ENCODE data around the gene S100A13. TPM values are rescaled to one million over a fixed set of nuclear protein-coding genes. Genes with fewer than 3 reads are reported as not detected.
"Not testable (repeated sequence)": the region's sequence is repeated elsewhere in the genome, so short reads cannot be mapped to it uniquely, and the experiment has no call there.

The S100A13 gene
- total RNA-seq, result 10 to 100 TPM in 1 of 2 donors, 1 to 10 TPM in 1; 5.0 to 10.3 TPM

DNA sequence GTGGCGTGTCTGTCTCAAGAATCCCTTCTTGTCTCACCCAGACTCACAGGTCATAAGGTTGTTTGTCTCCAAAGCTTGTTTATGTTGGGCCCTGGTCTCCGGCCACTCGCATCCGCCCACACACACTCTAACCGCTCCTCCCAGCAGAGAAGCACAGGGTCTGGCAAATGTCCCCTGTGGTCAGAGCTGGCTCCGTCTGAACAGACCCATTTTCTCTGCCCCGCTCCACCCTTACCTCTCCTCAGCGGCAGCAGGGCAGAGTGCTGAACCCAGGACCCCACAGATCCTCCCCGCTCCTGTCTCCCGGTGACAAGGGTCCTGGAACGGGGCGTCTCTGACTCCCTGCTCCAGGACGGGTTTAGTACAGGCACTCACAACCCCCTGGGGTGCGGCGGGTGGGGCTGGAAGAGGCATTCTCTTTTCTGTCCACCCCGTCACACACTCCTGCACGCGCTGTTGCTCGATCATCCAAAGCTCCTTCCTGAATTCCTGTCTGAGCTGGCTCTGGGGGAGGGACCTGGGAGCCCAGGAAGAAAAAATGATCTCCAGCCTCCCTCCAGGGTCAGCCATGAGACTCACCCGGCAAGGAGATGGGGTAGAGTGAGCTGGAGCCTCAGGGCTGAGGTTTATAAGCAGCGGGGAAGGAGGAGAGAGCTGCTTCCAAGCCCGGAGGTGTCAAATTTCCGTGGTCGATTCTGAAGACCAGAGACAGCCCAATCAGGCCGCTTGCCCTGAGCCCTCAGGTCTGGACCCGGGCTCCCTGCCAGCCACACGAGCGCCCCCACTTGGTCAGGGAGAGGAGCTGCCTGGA lies at the start of gene S100A13:
TSS of gene S100A13 (minus strand) at position 602 of the 811 bp plus-strand sequence. CDS start 1,033 bp downstream, outside the sequence.
- Mint-ChIP-seq H3K27me3 (peaks cover 0 to 8% of the 10 kb centered on the region in 2 donors), H3K4me1 (ENCODE audit: low read depth in 2 of 2) (peaks cover 0 to 11% of the 10 kb centered on the region in 2 donors), H3K4me3 (no peak within 1 kb of the TSS), H3K36me3 (no peaks in the 10 kb centered on the region), H3K27ac (no peak within 1 kb of the TSS), H3K9me3 (no peaks in the 10 kb centered on the region)
- peak; percentile 26 to 54 for ATAC-seq
- DNase-seq (ENCODE audit: low spot score), result no peak

DNA sequence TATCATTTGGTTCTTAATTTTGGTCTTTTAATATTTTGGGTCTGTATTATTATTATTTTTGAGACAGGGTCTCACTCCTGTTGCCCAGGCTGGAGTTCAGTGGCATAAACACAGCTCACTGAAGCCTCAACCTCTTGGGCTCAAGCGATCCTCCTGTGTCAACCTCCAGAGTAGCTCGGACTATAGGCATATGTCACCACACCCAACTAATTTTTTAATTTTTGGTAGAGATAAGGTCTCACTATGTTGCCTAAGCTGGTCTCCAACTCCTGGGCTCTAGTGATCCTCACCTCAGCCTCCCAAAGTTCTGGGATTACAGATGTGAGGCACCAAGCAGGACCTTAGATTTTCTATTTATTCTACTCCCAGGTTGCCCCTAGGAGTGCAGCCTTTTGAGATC lies 46.2 kb upstream of the S100A13 start:
- no peaks in the 10 kb centered on the region for H3K36me3 Mint-ChIP-seq
- ATAC-seq, result no peak
- H3K4me1 Mint-ChIP-seq (ENCODE audit: low read depth in 2 of 2), result peaks cover 12 to 29% of the 10 kb centered on the region in 2 donors
- DNase-seq (ENCODE audit: low spot score), result no peak
- H3K27me3 Mint-ChIP-seq, result peaks cover 15 to 17% of the 10 kb centered on the region in 2 donors
- H3K9me3 Mint-ChIP-seq, result no peaks in the 10 kb centered on the region
- peak overlapping the region in 1 of 2 donors; percentile 17 for H3K27ac Mint-ChIP-seq
- H3K4me3 Mint-ChIP-seq, result peak overlapping the region; percentile 36

DNA sequence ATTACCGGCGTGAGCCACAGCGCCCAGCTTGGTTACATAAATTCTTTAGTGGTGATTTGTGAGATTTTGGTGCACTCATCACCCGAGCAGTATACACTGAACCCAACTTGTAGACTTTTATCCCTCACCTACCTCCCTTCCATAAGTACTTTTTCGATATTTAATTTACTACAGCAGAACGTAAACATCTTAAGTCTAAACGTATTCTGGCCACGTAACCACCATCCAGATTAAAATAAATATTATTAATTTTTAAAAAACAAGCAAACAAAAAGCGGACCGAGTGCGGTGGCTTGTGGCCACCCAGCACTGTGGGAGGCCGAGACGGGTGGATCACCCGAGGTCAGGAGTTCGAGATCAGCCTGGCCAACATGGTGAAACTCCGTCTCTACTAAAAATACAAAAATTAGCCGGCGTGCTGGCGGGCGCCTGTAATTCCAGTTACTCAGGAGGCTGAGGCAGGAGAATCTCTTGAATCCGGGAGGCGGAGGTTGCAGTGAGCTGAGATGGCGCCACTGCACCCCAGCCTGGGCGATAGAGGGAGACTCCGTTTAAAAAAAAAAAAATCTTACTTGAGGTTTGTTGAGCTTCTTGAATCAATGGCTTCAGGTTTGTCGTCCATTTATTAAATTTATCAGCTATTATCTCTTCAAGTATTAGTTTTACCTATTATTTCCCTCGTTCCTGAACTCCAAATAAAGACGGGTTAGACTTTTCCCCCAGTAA lies 44.5 kb upstream of the S100A13 start:
- DNase-seq (ENCODE audit: low spot score); H3K4me3 Mint-ChIP-seq; H3K27ac Mint-ChIP-seq; H3K9me3 Mint-ChIP-seq; H3K27me3 Mint-ChIP-seq: not testable (repeated sequence)
- Mint-ChIP-seq H3K36me3 (peaks cover 12% of the 10 kb centered on the region), H3K4me1 (ENCODE audit: low read depth in 2 of 2) (peaks cover 10 to 31% of the 10 kb centered on the region in 2 donors)
- peak; percentile 26 to 31 for ATAC-seq

DNA sequence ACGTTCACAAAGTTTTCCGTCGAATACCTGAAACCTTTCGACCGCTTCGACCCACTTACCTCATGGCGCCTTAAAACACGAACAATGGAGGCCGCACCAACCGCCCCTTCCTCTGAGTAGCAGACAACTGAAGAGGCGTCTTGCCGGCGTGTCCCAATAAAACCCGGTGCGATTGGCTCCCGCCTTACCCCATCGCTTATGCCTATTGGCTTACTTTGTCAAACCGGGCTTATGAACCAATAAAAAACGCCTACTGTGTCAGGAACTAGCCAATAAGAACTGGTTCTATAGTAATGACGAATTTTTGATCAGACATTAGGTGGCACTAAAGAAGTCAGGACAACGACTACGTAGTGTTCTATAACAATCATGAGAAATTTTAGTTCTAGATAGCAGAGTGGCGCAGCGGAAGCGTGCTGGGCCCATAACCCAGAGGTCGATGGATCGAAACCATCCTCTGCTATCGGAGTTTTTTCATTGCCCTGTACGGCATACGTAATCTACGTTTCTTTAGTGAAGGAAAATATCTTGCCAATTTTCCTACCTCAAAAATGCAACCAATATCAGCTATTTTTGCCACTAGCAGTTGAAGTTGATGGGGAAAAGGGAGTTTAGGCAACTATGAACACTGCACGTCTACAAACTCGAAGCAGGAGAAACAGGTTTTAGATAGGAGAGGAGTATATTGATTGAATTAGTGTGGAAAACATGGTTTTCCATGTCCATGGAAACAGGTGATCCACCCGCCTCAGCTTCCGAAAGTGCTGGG lies 43.7 kb upstream of the S100A13 start, which contains the start of gene ILF2:
TSS of gene ILF2 (minus strand) at position 135 of the 769 bp plus-strand sequence. CDS start at position 64, 71 bp downstream.
- ATAC-seq (peak; percentile 97), DNase-seq (ENCODE audit: low spot score) (peak; percentile 95)
- no peaks in the 10 kb centered on the region for H3K9me3 Mint-ChIP-seq
- no peaks in the 10 kb centered on the region for H3K27me3 Mint-ChIP-seq
- no peak within 1 kb of the TSS for H3K4me3 Mint-ChIP-seq
- H3K36me3 Mint-ChIP-seq, result peaks cover 12% of the 10 kb centered on the region
- peaks cover 10 to 31% of the 10 kb centered on the region in 2 donors for H3K4me1 Mint-ChIP-seq (ENCODE audit: low read depth in 2 of 2)
- no peak within 1 kb of the TSS for H3K27ac Mint-ChIP-seq

DNA sequence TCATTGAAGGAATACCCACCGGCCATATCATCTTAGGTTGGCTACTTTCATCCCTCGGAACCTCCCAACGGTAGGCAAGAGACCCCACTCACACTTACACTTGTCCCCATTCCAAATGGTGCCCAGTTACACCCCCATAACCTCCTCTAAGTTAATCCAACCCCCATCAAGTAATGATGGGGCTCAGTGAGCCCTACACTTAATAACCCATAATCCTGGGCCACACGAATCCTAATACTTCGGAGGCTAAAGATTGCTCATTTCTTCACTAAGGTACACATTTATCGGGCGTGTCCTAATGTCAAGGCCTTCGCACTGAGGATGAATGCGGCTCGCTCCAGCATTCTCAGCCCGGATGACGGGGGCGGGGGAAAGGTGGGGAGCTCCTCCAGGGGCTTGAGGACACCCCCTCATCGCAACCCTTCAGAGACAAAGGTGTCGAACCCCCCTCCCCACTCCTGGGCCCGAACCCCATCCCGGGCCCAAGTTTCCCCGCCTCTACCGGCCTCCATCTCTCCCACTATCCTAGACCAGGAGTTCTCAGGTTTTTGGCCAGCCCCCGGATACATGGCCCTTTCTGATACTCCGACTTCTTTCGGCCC lies 43.1 kb upstream of the S100A13 start:
- Mint-ChIP-seq H3K9me3 (no peaks in the 10 kb centered on the region), H3K36me3 (peaks cover 17% of the 10 kb centered on the region), H3K27me3 (no peaks in the 10 kb centered on the region), H3K4me3 (no peak overlapping the region), H3K27ac (no peak overlapping the region), H3K4me1 (ENCODE audit: low read depth in 2 of 2) (peaks cover 10 to 31% of the 10 kb centered on the region in 2 donors)
- ATAC-seq (peak in 1 of 2 donors; percentile 1), DNase-seq (ENCODE audit: low spot score) (no peak)

DNA sequence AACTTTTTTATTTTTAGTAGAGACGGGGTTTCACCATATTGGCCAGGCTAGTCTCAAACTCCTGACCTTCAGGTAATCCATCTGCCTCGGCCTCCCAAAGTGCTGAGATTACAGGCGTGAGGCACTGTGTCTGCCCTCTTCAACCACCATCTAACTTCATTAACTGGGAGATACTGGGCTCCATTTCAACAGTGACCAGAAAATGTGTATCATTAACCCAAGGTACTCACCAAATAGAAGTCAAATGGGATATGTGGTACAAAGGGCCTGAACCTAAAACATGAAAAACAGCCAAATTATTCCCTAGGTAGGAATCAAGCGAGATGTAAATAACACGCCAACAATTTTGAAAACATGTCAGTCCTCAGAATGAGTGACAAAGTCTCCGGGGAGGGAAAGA lies 42.3 kb upstream of the S100A13 start:
- Mint-ChIP-seq H3K9me3 (no peaks in the 10 kb centered on the region), H3K36me3 (peaks cover 24% of the 10 kb centered on the region), H3K27ac (no peak overlapping the region), H3K4me3 (no peak overlapping the region), H3K27me3 (no peaks in the 10 kb centered on the region), H3K4me1 (ENCODE audit: low read depth in 2 of 2) (peaks cover 10 to 31% of the 10 kb centered on the region in 2 donors)
- DNase-seq (ENCODE audit: low spot score) (no peak), ATAC-seq (no peak)

DNA sequence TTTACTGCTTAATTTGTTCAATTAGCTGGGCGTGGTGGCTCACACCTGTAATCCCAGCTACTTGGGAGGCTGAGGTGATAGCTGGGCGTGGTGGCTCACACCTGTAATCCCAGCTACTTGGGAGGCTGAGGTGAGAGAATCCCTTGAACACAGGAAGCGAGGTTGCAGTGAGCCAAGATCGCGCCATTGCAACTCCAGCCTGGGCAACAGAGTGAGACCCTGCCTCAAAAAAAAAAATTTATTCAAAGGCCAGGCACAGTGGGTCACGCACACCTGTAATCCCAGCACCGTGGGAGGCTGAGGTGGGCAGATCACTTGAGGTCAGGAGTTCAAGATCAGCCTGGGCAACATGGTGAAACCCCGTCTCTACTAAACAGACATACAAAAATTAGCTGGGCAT lies 41.4 kb upstream of the S100A13 start:
- DNase-seq (ENCODE audit: low spot score); ATAC-seq; H3K27me3 Mint-ChIP-seq; H3K9me3 Mint-ChIP-seq: not testable (repeated sequence)
- peaks cover 10 to 31% of the 10 kb centered on the region in 2 donors for H3K4me1 Mint-ChIP-seq (ENCODE audit: low read depth in 2 of 2)
- H3K27ac Mint-ChIP-seq, result peak overlapping the region; percentile 59 to 76
- H3K36me3 Mint-ChIP-seq, result peaks cover 31% of the 10 kb centered on the region
- H3K4me3 Mint-ChIP-seq, result peak overlapping the region; percentile 62

DNA sequence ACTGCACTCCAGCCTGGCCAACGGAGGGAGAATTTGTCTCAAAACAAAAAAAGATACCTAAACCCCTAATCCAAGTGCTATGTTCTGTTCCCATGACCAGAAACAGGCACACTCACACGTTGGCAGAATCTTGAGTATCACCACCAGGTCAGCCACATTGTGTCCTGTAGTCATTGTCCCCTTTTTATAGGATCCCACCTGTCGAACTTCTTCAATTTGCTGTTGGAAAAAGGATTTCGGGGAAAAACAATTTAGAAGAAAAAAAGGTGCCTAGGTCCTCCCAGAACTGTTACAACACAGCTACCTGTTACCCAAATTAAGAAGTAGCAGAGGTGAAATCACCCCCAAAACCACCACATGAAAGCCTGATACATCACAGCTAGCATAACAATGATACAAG lies 40.1 kb upstream of the S100A13 start:
- Mint-ChIP-seq H3K9me3 (no peaks in the 10 kb centered on the region), H3K36me3 (peaks cover 34% of the 10 kb centered on the region), H3K4me1 (ENCODE audit: low read depth in 2 of 2) (peaks cover 10 to 28% of the 10 kb centered on the region in 2 donors), H3K27me3 (no peaks in the 10 kb centered on the region), H3K4me3 (no peak overlapping the region), H3K27ac (peak overlapping the region in 1 of 2 donors; percentile 76)
- no peak for DNase-seq (ENCODE audit: low spot score)
- no peak for ATAC-seq

DNA sequence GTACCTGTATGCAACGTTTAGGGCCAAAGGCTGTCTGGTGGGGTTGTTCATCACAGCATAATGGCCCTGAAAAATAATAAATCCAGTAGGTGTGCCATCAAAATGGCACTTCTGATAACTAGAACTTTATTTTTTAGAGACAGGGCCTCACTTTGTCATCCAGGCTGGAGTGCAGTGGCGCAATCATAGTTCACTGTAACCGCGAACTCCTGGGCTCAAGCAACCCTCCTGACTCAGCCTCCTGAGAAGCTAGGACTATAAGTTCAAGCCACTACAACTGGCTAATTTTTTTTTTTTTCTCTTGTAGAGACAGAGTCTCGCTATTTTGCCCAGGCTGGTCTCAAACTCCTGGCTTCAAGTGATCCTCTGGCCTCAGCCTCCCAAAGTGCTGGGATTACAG lies 35.9 kb upstream of the S100A13 start:
- Mint-ChIP-seq H3K4me3 (no peak overlapping the region), H3K4me1 (ENCODE audit: low read depth in 2 of 2) (peaks cover 13 to 27% of the 10 kb centered on the region in 2 donors), H3K36me3 (peaks cover 49% of the 10 kb centered on the region), H3K27ac (no peak overlapping the region), H3K9me3 (no peaks in the 10 kb centered on the region), H3K27me3 (no peaks in the 10 kb centered on the region)
- no peak for ATAC-seq
- DNase-seq (ENCODE audit: low spot score), result no peak

DNA sequence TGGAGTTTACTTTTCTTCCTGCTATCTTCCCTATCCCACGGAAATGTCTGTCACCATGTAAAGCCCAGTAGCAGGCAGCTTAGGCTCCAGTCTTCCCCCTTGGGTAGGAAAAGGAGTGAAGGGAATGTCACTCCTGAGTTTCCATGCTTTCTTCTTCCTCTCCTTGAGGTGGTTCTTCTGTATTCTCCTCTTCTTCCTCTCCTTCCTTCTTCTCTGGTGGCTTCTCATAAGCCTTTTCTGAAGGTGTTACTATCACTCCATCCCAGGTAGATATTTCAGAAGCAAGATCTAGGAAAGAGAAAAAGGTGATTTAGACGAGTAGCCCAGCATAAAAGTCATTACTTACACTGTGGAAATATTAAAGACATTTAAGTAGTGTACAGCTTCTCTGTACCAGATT lies 35.0 kb upstream of the S100A13 start:
- Mint-ChIP-seq H3K36me3 (peaks cover 39% of the 10 kb centered on the region), H3K4me1 (ENCODE audit: low read depth in 2 of 2) (peaks cover 5 to 19% of the 10 kb centered on the region in 2 donors), H3K4me3 (no peak overlapping the region), H3K27me3 (no peaks in the 10 kb centered on the region), H3K27ac (peak overlapping the region in 1 of 2 donors; percentile 39), H3K9me3 (no peaks in the 10 kb centered on the region)
- DNase-seq (ENCODE audit: low spot score), result no peak
- no peak for ATAC-seq

DNA sequence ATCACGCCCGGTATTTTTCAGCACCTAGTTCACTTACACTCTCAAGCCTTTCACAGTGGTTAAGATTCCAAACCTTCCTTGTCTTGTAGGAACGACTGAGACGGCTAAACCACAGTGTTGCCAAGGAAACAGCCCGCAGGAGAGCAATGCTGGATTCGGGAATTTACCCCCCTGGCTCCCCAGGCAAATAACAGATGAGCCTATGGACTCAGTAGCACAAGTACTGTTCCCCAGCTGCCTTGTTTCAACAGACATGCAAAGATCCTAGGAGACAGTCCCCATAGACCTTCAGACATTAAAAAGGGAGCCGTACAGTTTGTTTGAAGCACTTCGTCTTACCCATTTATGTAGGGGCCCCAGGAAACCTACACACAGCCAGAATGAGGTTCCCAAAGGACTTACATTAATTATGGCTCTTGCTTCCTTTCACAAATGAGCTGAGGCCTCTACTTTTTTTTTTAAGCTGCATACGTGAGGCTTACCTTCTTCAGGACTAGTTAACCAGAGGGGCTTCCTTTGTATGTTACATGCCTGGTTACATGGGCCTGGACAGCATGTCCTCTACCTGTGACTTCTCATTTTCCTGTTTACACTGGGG lies 33.9 kb upstream of the S100A13 start:
- peak overlapping the region; percentile 30 for H3K4me3 Mint-ChIP-seq
- DNase-seq (ENCODE audit: low spot score), result no peak
- H3K9me3 Mint-ChIP-seq, result no peaks in the 10 kb centered on the region
- ATAC-seq, result no peak
- peaks cover 5 to 17% of the 10 kb centered on the region in 2 donors for H3K4me1 Mint-ChIP-seq (ENCODE audit: low read depth in 2 of 2)
- no peaks in the 10 kb centered on the region for H3K27me3 Mint-ChIP-seq
- H3K36me3 Mint-ChIP-seq, result peaks cover 39% of the 10 kb centered on the region
- H3K27ac Mint-ChIP-seq, result peak overlapping the region in 1 of 2 donors; percentile 63

DNA sequence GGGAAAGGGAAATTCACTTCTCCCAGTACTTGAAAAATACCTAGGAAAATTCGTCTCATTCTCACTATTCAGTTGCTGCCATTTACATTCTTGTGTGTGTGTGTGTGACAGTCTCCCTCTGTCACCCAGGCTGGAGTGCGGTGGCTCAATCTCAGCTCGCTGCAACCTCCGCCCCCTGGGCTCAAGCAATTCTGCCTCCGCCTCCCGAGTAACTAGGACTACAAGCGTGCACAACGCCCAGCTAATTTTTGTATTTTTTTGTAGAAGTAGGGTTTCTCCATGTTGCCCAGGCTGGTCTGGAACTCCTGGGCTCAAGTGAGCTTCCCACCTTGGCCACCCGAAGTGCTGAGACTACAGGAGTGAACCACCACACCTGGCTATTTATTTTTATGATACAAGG lies 32.4 kb upstream of the S100A13 start:
- DNase-seq (ENCODE audit: low spot score) (no peak), ATAC-seq (no peak)
- Mint-ChIP-seq H3K36me3 (peaks cover 27% of the 10 kb centered on the region), H3K27me3 (no peaks in the 10 kb centered on the region), H3K4me3 (peak overlapping the region; percentile 89), H3K9me3 (no peaks in the 10 kb centered on the region), H3K27ac (peak overlapping the region; percentile 76 to 90), H3K4me1 (ENCODE audit: low read depth in 2 of 2) (peaks cover 5 to 17% of the 10 kb centered on the region in 2 donors)

DNA sequence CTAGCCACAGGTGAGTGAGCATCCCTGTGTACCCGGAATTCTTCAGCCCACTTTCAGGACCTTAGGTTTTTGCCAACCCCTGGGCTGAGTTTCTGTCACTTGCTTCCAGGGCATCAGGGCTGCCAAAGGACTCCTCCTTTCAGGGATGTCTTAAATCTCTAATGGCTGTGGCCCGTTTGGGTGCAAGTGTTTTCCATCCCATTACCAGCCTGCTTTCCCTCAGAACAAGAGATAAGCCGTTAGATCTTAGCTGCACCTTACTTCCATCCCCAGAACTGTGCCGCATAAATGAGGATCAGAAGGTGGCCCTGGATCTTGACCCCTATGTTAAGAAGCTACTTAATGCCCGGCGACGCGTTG lies 31.9 kb upstream of the S100A13 start:
- H3K4me3 Mint-ChIP-seq, result peak overlapping the region; percentile 89
- H3K9me3 Mint-ChIP-seq, result no peaks in the 10 kb centered on the region
- peak overlapping the region; percentile 76 to 90 for H3K27ac Mint-ChIP-seq
- ATAC-seq (no peak), DNase-seq (ENCODE audit: low spot score) (no peak)
- H3K4me1 Mint-ChIP-seq (ENCODE audit: low read depth in 2 of 2), result peaks cover 5 to 17% of the 10 kb centered on the region in 2 donors
- H3K27me3 Mint-ChIP-seq, result no peaks in the 10 kb centered on the region
- H3K36me3 Mint-ChIP-seq, result peaks cover 24% of the 10 kb centered on the region

Data from natural killer cell treated with Interleukin-12 subunit alpha and Interleukin-12 subunit beta and Interleukin-15 and Interleukin-18, amount 100 ng/mL, for 72 hours (primary cell).